K562 (cell line): ENCODE results near the gene PGA3. TPM values are rescaled to one million over a fixed set of nuclear protein-coding genes. Genes with fewer than 3 reads are reported as not detected.

ENCODE experiments used
- ATAC-seq: fragments of 200-7000 bp; cut with Tn5 transposase; 3 replicates; pipeline ENCODE4 v1.9.1; 2020; ENCODE audit warnings: moderate library complexity
- BruUV-seq: library from RNA; stranded (reverse); fragments of 400-500 nt; replicated peaks from 2 replicates; lab custom pipeline; 2021; lab: Mats Ljungman, UMichigan
- CTCF ChIA-PET: fragments of 300-600 bp; formaldehyde crosslinking; extraction: SDS; loops from one replicate; lab custom pipeline; 2021; ENCODE audit warnings: low intra/inter-chr PET ratio; lab: Yijun Ruan, JAX
- POLR2A ChIA-PET: fragments of 300-600, 350-650 bp; sonication (Branson Sonifier 250); formaldehyde crosslinking; extraction: SDS; loops from one replicate; lab custom pipeline; 2021; ENCODE audit warnings: antibody characterized with exemption, inconsistent platforms; lab: Yijun Ruan, JAX
- DNase-seq, 4 experiments: peaks; one replicate each; pipeline versions ENCODE4 v3.0.0 to v3.0.0-alpha.2; 2011 to 2018; ENCODE audit warnings: low spot score in 3 of 4, mixed read lengths in 3 of 4; ENCODE audit errors: extremely low read depth in 1 of 4
- FAIRE-seq: peaks from 2 replicates; lab custom pipeline; 2011; peaks lifted over from hg19 to GRCh38; lab: Jason Lieb, UNC
- H2AFZ ChIP-seq: 2 replicates; pipeline ENCODE4 v1.6.0; 2011; ENCODE audit warnings: low read depth, low read length, control low read depth, inconsistent platforms
- H3K27ac ChIP-seq: fragments of 200-600 bp; 3 replicates; pipeline ENCODE4 v1.8.0; 2011; ENCODE audit warnings: low read depth, mild to moderate bottlenecking, control low read depth, inconsistent platforms, low read length, moderate library complexity, mixed read lengths; ENCODE audit errors: extremely low read depth
- H3K27me3 ChIP-seq, 2 experiments: fragments of 300-600 bp in 1 of 2; 2 replicates in 1 of 2; 3 replicates in 1 of 2; pipeline versions ENCODE4 v1.6.0 to v1.8.0; 2011; ENCODE audit warnings: inconsistent platforms in 2 of 2, low read length in 2 of 2, mild to moderate bottlenecking in 1 of 2, mixed read lengths in 1 of 2, moderate library complexity in 1 of 2; ENCODE audit not compliant: control insufficient read depth in 2 of 2, insufficient read depth in 2 of 2
- H3K36me3 ChIP-seq: fragments of 300-600 bp; 3 replicates; pipeline ENCODE4 v1.8.0; 2011; ENCODE audit warnings: mild to moderate bottlenecking, low read length, inconsistent platforms; ENCODE audit not compliant: control insufficient read depth, insufficient read depth
- H3K4me1 ChIP-seq, 2 experiments: fragments of 200-600 bp in 1 of 2; replicated peaks in 1 of 2; 2 replicates in 1 of 2; 3 replicates in 1 of 2; pipeline versions ENCODE4 v1.5.1 to v1.8.0; 2011; ENCODE audit warnings: inconsistent platforms in 2 of 2, low read length in 2 of 2, mild to moderate bottlenecking in 1 of 2, mixed read lengths in 1 of 2, moderate library complexity in 1 of 2; ENCODE audit not compliant: control insufficient read depth in 2 of 2, insufficient read depth in 2 of 2
- H3K4me2 ChIP-seq: 2 replicates; pipeline ENCODE4 v1.6.1; 2011; ENCODE audit warnings: low read length, control low read depth, inconsistent platforms, mixed read lengths; ENCODE audit not compliant: insufficient read depth
- H3K4me3 ChIP-seq: fragments of 200-600 bp; sonication (generic), shearing (Covaris generic); 2 replicates; pipeline ENCODE4 v1.5.1; 2016; ENCODE audit warnings: control low read depth, inconsistent platforms
- H3K79me2 ChIP-seq: fragments of 200-600 bp; 3 replicates; pipeline ENCODE4 v1.8.0; 2011; ENCODE audit warnings: low read length, inconsistent platforms; ENCODE audit not compliant: control insufficient read depth, insufficient read depth
- H3K9ac ChIP-seq, 2 experiments: 2 replicates each; pipeline versions ENCODE4 v1.6.0 to v1.6.1; 2011; ENCODE audit warnings: low read depth in 2 of 2, low read length in 2 of 2, control low read depth in 1 of 2, inconsistent platforms in 1 of 2, mild to moderate bottlenecking in 1 of 2, mixed read lengths in 1 of 2; ENCODE audit not compliant: insufficient read depth in 1 of 2
- H3K9me1 ChIP-seq: one replicate; pipeline ENCODE4 v1.6.0; 2011; ENCODE audit warnings: inconsistent platforms, mild to moderate bottlenecking, low read length, moderate library complexity; ENCODE audit not compliant: control insufficient read depth, insufficient read depth
- H3K9me3 ChIP-seq: replicated peaks from 2 replicates; pipeline ENCODE4 v1.5.1; 2011; ENCODE audit warnings: low read depth, low read length, inconsistent platforms; ENCODE audit not compliant: control insufficient read depth, insufficient read depth
- H4K20me1 ChIP-seq: replicated peaks from 2 replicates; pipeline ENCODE4 v1.6.1; 2011; ENCODE audit warnings: low read length, inconsistent platforms, mixed read lengths; ENCODE audit not compliant: control insufficient read depth, insufficient read depth
- BRF2 ChIP-seq: IDR thresholded peaks from 3 replicates; pipeline ENCODE4 v1.6.1; 2011; ENCODE audit warnings: borderline replicate concordance, mild to moderate bottlenecking; ENCODE audit not compliant: insufficient read length, insufficient read depth
- HCFC1 ChIP-seq: IDR thresholded peaks from 2 replicates; pipeline ENCODE4 v1.6.1; 2012; ENCODE audit warnings: low read depth, low read length, improper control_type of control experiment
- MYC ChIP-seq, 2 experiments: fragments of 250-450 bp in 1 of 2; sonication (Bioruptor Pico) in 1 of 2; IDR thresholded peaks; 2 replicates each; pipeline versions ENCODE4 v1.5.1 to v1.6.1; 2012 to 2021; ENCODE audit warnings: low read depth in 2 of 2, borderline replicate concordance in 1 of 2, improper control_type of control experiment in 1 of 2, low read length in 1 of 2, mild to moderate bottlenecking in 1 of 2, moderate library complexity in 1 of 2
- RAD51 ChIP-seq: fragments of 450-650 bp; IDR thresholded peaks from 2 replicates; pipeline ENCODE4 v1.7.1; 2016; ENCODE audit warnings: low read depth, mild to moderate bottlenecking, borderline replicate concordance
- SP1 ChIP-seq: sonication (generic); formaldehyde crosslinking; IDR thresholded peaks from 2 replicates; pipeline ENCODE4 v1.8.1; 2022; ENCODE audit warnings: mild to moderate bottlenecking, missing genetic modification reagents
- TARDBP ChIP-seq: fragments of 450-650 bp; IDR thresholded peaks from 2 replicates; pipeline ENCODE4 v1.6.1; 2016
- TOE1 ChIP-seq, 2 experiments: fragments of 450-650 bp in 1 of 2; sonication (generic) in 1 of 2; formaldehyde crosslinking in 1 of 2; IDR thresholded peaks; 2 replicates each; pipeline versions ENCODE4 v1.7.1 to v1.8.0; 2016 to 2022; ENCODE audit warnings: borderline replicate concordance in 2 of 2, mild to moderate bottlenecking in 2 of 2, antibody characterized with exemption in 1 of 2, inconsistent platforms in 1 of 2, low read depth in 1 of 2, missing genetic modification reagents in 1 of 2, moderate library complexity in 1 of 2
- TRIM24 ChIP-seq, 2 experiments: fragments of 450-650 bp; IDR thresholded peaks; 2 replicates each; pipeline ENCODE4 v1.6.1; 2016
- USF1 ChIP-seq: sonication (generic); formaldehyde crosslinking; IDR thresholded peaks from 2 replicates; pipeline ENCODE4 v1.9.0; 2022; ENCODE audit warnings: mild to moderate bottlenecking, missing genetic modification reagents
- USF2 ChIP-seq: sonication (generic); formaldehyde crosslinking; IDR thresholded peaks from 2 replicates; pipeline ENCODE4 v1.5.0; 2020; ENCODE audit warnings: missing genetic modification reagents
- ZBTB26 ChIP-seq: fragments of 450-650 bp; formaldehyde crosslinking; IDR thresholded peaks from 2 replicates; pipeline ENCODE4 v1.4.0; 2022; ENCODE audit warnings: missing genetic modification characterization
- ZNF175 ChIP-seq: fragments of 200-800 bp; sonication (Bioruptor generic); IDR thresholded peaks from 2 replicates; pipeline ENCODE4 v1.6.1; 2016; ENCODE audit warnings: low read depth, mild to moderate bottlenecking, missing genetic modification characterization, missing compliant biosample characterization
- WGBS: fragments of 100-300 bp; shearing (Covaris generic); methylation state at CpG from one replicate; pipeline ENCODE4 v1.1.6; 2016; ENCODE audit warnings: low coverage, mixed read lengths; ENCODE audit not compliant: insufficient coverage; ENCODE audit errors: missing lambda C conversion rate; 5-methylcytosine and 5-hydroxymethylcytosine counted together
- in situ Hi-C: fragments of 300-500 bp; cut with MboI; formaldehyde crosslinking; loops from 4 replicates; pipeline ENCODE4 v1.15.0; 2018; ENCODE audit warnings: inconsistent platforms, mixed read lengths
- intact Hi-C: fragments of 100-400 bp; cut with micrococcal nuclease; formaldehyde crosslinking; loops from 2 replicates; pipeline ENCODE4 v1.14.2; 2022
- polyA plus RNA-seq, 8 experiments: library from polyadenylated mRNA; depleted of rRNA in 4 of 8; stranded (reverse) in 5 of 8; unstranded in 3 of 8; fragments of >200 nt; fragmentation: Nextera tagmentation in 2 of 8; fragmentation: Illumina TruSeq in 1 of 8; extraction: Ambion mirVana in 2 of 8; extraction: Trizol in 1 of 8; gene quantifications; 2 replicates each; pipeline versions ENCODE4 v1.2.1 to v1.2.3, GENCODE V29; 2011 to 2014; ENCODE audit warnings: inconsistent platforms in 1 of 8, missing spikeins in 1 of 8
- total RNA-seq, 7 experiments: library from RNA; depleted of rRNA in 6 of 7; stranded (reverse); fragments of >200 nt in 6 of 7; fragmentation: Illumina TruSeq in 2 of 7; extraction: Trizol in 2 of 7; gene quantifications; 2 replicates each; pipeline versions ENCODE4 v1.2.1 to v1.2.3, GENCODE V29; 2011 to 2021; ENCODE audit warnings: low replicate concordance in 1 of 7

PGA3 gene
- total and polyA plus RNA-seq, 9 of the 15 experiments (the other 6 are each of a cell fraction or from before 2014, with no cell fraction given): 0.15 to 0.18 (median 0.18) TPM; not detected in 6

- TF ChIP-seq USF1 (CRISPR knock-in tag) (peak; percentile 63), TRIM24 (IDR thresholded peaks at IDR 0.05) (no peak), USF2 (peak; percentile 48; the same call in 1 of the 2 replicates), RAD51 (peak; percentile 84), TOE1 (IDR thresholded peaks at IDR 0.05; ENCODE audit: borderline replicate concordance) (peak; percentile 70; the same call in 1 of the 2 replicates), TOE1 (CRISPR knock-in tag; IDR thresholded peaks at IDR 0.05; ENCODE audit: borderline replicate concordance, low read depth) (no peak), ZNF175 (no peak), TARDBP (no peak)
Observed at GRCh38 chr11:61186504-61186903, 16.8 kb upstream of the PGA3 start (continued).

- in situ Hi-C loops: no loop called here
- POLR2A ChIA-PET: interaction anchor here (0.6 kb wide), 1 partner anchor 222 kb away, joined by 3 read pairs; no protein-coding TSS in a partner anchor
- no TSS peak for BruUV-seq
- TF ChIP-seq SP1 (CRISPR knock-in tag) (no peak), ZBTB26 (CRISPR knock-in tag) (no peak), HCFC1 (no peak), MYC (IDR thresholded peaks at IDR 0.05; ENCODE audit: low read depth, low read length) (no peak), MYC (CRISPR knock-in tag; IDR thresholded peaks at IDR 0.05; ENCODE audit: borderline replicate concordance, low read depth) (no peak), BRF2 (no peak)
Observed at GRCh38 chr11:61187505-61188130, 15.7 kb upstream of the PGA3 start.

More at GRCh38 chr11:61187505-61188130, 15.7 kb upstream of the PGA3 start:
- Histone ChIP-seq H3K9me3 (no peaks in the 10 kb centered on the region), H4K20me1 (no peaks in the 10 kb centered on the region), H3K9ac (no peak overlapping the region), H3K27ac (no peak overlapping the region), H3K27me3 (peaks cover 7 to 9% of the 10 kb centered on the region in 2 experiments; a peak in 3 of 5 replicates), H3K9me1 (no peaks in the 10 kb centered on the region), H2AFZ (no peak overlapping the region), H3K4me1 (no peaks in the 10 kb centered on the region; a peak in 1 of 5 replicates), H3K79me2 (no peaks in the 10 kb centered on the region), H3K4me3 (no peak overlapping the region), H3K4me2 (no peak overlapping the region), H3K36me3 (no peaks in the 10 kb centered on the region)
- 43% methylated on average over 11 of the region's 11 CpGs for WGBS
- FAIRE-seq (peak; percentile 85), DNase-seq (peak; percentile 73 to 86 (median 80)), ATAC-seq (peak; percentile 96)
- intact Hi-C loops: loop anchor here (1.0 to 5.0 kb wide), 4 partner anchors 58 to 412 kb away; no protein-coding TSS in a partner anchor
- CTCF ChIA-PET: interaction anchor here (0.7 to 1.9 kb wide), 5 partner anchors 58 to 412 kb away, joined by 5 to 19 read pairs (median 5); no protein-coding TSS in a partner anchor
